Sigmoid colon (tissue), 4 donors: ENCODE measurements around the gene PANX1.

Experiments used
- EP300 ChIP-seq, 4 donors: sonication (generic); formaldehyde crosslinking; IDR thresholded peaks; one replicate each; pipeline ENCODE4 v1.6.1; 2017; ENCODE audit warnings: antibody characterized with exemption in 4 of 4
- POLR2A ChIP-seq, 2 donors: fragments of 450-650 bp; IDR thresholded peaks; one replicate each; pipeline ENCODE4 v1.6.1; 2016; ENCODE audit warnings: antibody characterized with exemption in 2 of 2, mild to moderate bottlenecking in 2 of 2, moderate library complexity in 2 of 2
- TF ChIP-seq, protein P1 (sequence below), 4 experiments: fragments of 450-650 bp in 3 of 4; fragments of 200-600 bp in 1 of 4; IDR thresholded peaks; one replicate each; pipeline ENCODE4 v1.5.1; 2016 to 2019; ENCODE audit warnings: antibody characterized with exemption in 4 of 4, mild to moderate bottlenecking in 3 of 4, moderate library complexity in 2 of 4

GRCh38 chr11:94133752-94134151 is 5.1 kb downstream of the PANX1 start:
- TF ChIP-seq, protein P1, sequence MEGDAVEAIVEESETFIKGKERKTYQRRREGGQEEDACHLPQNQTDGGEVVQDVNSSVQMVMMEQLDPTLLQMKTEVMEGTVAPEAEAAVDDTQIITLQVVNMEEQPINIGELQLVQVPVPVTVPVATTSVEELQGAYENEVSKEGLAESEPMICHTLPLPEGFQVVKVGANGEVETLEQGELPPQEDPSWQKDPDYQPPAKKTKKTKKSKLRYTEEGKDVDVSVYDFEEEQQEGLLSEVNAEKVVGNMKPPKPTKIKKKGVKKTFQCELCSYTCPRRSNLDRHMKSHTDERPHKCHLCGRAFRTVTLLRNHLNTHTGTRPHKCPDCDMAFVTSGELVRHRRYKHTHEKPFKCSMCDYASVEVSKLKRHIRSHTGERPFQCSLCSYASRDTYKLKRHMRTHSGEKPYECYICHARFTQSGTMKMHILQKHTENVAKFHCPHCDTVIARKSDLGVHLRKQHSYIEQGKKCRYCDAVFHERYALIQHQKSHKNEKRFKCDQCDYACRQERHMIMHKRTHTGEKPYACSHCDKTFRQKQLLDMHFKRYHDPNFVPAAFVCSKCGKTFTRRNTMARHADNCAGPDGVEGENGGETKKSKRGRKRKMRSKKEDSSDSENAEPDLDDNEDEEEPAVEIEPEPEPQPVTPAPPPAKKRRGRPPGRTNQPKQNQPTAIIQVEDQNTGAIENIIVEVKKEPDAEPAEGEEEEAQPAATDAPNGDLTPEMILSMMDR (IDR thresholded peaks at IDR 0.05) = no peak
- no peak for TF ChIP-seq POLR2A (IDR thresholded peaks at IDR 0.05)
- no peak for TF ChIP-seq EP300 (IDR thresholded peaks at IDR 0.05)
